Measurements from ENCODE around the gene ADGRE1. TPM values are rescaled to one million over a fixed set of nuclear protein-coding genes. Genes with fewer than 3 reads are reported as not detected.
A peak's percentile ranks its signal among the peaks of the same experiment; 100 is the strongest.
"Not testable (repeated sequence)": the region's sequence is repeated elsewhere in the genome, so short reads cannot be mapped to it uniquely, and the experiment has no call there.

The ADGRE1 gene, protein sequence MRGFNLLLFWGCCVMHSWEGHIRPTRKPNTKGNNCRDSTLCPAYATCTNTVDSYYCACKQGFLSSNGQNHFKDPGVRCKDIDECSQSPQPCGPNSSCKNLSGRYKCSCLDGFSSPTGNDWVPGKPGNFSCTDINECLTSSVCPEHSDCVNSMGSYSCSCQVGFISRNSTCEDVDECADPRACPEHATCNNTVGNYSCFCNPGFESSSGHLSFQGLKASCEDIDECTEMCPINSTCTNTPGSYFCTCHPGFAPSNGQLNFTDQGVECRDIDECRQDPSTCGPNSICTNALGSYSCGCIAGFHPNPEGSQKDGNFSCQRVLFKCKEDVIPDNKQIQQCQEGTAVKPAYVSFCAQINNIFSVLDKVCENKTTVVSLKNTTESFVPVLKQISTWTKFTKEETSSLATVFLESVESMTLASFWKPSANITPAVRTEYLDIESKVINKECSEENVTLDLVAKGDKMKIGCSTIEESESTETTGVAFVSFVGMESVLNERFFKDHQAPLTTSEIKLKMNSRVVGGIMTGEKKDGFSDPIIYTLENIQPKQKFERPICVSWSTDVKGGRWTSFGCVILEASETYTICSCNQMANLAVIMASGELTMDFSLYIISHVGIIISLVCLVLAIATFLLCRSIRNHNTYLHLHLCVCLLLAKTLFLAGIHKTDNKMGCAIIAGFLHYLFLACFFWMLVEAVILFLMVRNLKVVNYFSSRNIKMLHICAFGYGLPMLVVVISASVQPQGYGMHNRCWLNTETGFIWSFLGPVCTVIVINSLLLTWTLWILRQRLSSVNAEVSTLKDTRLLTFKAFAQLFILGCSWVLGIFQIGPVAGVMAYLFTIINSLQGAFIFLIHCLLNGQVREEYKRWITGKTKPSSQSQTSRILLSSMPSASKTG
- total RNA-seq (2014; rRNA removed; shearing (Covaris generic)): 32.3 and 36.0 TPM in 2 replicates

DNA sequence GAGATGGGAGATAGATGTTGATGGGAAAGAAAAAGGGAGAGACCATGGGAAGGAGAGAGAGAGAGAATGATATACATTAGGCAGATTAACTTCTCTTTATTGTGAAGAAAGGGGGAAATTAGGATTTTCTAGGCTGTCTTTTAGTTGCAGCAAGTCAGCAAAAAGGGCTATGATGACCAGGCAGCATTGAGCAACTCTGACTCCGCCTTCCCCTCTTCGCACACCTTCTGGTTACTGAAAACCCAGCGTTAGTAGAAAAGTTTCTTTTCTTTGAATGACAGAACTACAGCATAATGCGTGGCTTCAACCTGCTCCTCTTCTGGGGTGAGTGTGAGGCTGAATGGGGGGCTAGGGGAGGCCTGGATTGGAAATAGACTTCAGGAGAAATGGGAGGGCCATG is at the start of gene ADGRE1:
TSS of gene ADGRE1 (plus strand) at position 264 of the 400 bp plus-strand sequence. CDS start at position 294, 30 bp downstream.
- no peak for DNase-seq (ENCODE audit: low spot score)

- DNase-seq (ENCODE audit: low spot score): no peak
These were observed 49.2 kb upstream of the ADGRE1 start for GRCh38 chr19:6838062-6838655.

- DNase-seq (ENCODE audit: low spot score): no peak
These were observed 44.3 kb upstream of the ADGRE1 start for GRCh38 chr19:6842871-6843607.

- DNase-seq (ENCODE audit: low spot score): no peak
These were observed 39.6 kb upstream of the ADGRE1 start for GRCh38 chr19:6847828-6848200.

DNA sequence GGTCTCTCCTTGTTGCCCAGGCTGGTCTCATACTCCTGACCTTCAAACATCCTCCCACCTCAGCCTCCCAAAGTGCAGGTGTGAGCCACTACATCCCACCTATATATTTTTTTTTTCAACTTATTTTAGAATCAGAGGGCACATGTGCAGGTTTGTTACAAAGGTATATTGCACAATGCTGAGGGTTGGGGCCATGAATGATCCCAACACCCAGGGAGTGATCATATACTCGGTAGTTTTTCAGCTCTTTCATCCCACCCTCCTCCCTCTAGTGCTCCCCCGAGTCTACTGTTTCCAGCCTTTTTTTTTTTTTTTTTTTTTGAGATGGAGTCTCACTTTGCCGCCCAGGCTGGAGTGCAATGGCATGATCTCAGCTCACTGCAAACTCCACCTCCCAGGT is 38.4 kb upstream of the ADGRE1 start:
- DNase-seq (ENCODE audit: low spot score): no peak

DNA sequence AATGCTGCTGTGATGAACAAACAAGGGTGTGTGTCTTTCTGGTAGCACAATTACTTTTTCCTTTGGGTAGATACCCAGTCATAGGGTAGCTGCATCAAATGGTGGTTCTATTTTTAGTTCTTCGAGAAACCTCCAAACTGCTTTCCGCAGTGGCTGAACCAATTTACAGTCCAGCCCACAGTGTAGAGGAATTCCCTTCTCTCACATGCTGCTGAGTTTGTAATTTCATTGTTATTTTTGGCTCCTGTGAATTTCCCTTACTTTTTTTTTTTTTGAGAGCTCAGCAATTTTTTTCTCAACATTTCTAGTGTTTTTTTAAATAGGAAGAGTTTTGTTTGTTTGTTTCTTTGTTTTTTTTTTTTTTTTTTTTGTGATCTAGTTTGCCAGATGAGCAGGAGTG is 37.5 kb upstream of the ADGRE1 start:
- DNase-seq (ENCODE audit: low spot score): no peak

DNA sequence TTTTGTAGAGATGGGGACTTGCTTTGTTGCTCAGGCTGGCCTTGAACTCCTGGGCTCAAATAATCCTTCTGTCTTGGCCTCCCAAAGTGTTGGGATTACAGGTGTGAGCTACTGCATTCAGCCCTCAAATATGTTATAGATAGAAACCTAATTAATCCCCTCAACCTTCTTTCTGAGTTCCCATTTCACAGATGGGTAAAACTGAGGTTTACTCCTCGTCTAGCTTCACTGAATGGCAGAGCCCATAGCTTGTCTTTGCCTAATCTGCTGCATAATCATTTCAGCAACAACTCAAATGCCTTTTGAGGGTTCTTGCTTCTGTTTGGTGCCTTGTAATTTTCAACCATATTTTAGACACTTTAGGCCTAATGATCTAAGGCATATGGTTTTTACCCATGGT is 36.0 kb upstream of the ADGRE1 start:
- no peak for DNase-seq (ENCODE audit: low spot score)

GRCh38 chr19:6852001-6852400 is 35.4 kb upstream of the ADGRE1 start:
- no peak for DNase-seq (ENCODE audit: low spot score)

DNA sequence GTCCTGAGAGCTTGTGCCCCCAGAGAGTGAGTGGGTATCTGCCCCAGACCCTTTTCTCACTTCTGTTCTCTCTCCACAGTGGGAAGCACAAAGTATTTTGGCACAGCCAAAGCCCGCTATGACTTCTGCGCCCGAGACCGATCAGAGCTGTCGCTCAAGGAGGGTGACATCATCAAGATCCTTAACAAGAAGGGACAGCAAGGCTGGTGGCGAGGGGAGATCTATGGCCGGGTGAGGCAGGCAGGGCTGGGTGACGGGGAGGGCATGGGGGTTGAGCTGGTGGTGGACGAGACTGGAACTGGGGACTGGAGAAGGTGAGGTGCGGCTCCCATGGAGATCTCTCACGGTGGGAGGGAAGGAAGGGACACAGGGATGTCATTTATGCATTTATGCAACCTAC is 33.5 kb upstream of the ADGRE1 start:
- no peak for DNase-seq (ENCODE audit: low spot score)

- DNase-seq (ENCODE audit: low spot score): no peak
These were observed 32.6 kb upstream of the ADGRE1 start for GRCh38 chr19:6854758-6855157.

- no peak for DNase-seq (ENCODE audit: low spot score)
These were observed 30.5 kb upstream of the ADGRE1 start for GRCh38 chr19:6856749-6857372.

DNA sequence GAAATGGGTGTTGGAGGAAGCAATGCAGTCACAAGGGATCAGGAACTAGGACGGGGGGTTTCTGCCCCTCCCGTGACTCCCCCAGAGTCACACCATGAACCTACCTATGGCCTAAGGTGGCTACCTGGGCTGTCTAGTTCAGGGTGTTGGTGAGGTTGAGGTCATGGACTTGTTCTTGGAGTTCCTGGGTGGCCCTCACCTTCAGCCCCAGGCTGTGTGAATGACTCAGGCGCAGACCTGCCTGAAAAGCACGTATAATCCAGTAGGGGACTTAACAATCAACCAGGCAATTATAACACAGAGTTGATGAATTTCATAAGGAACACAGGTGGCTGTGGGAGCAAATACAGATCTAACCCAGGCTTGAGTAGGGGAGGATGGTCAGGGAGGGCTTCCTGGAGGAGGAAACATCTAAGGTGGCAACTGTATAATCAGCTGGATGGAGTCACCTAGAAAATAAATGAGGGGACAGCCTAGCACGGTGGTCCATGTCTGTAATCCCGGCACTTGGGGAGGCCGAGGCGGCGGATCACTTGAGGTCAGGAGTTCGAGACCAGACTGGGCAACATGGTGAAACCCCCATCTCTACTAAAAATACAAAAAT is 25.6 kb upstream of the ADGRE1 start:
- DNase-seq (ENCODE audit: low spot score): no peak

DNA sequence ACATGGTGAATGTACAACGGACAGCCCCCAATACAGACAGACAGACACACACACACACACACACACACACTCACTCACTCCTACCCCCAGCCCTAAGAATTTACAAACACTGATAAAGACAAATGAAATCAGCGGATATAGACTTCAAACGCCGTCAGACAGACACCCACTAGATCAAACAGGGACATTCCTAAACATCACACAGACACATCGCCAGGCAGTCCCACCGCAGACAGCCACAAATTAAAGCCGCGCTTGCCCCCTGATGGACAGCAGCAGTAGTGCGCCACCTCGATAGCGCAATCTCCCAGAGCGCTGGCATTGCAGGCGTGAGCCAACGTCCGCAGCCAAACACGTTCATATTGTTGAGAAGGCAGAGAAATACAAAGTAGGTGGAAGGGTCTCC is 24.7 kb upstream of the ADGRE1 start:
- peak; percentile 90 for DNase-seq (ENCODE audit: low spot score)

GRCh38 chr19:6864325-6864940 is 22.9 kb upstream of the ADGRE1 start:
- no peak for DNase-seq (ENCODE audit: low spot score)

DNA sequence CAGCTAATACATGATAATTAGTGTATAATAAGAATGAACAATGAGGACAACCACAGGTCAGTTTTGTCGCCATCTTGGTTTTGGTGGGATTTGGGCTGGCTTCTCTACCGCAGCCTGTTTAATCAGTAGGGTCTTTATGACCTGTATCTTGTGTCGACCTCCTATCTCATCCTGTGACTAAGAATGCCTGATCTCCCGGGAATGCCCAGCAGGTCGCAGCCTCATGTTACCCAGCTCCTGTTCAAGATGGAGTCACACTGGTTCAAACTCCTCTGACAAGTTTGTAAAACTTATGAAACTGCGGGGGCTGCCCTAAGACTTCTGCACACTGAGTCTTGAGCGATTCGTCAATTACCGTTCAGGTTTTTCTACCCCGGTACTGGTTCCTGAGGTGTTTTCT is 21.5 kb upstream of the ADGRE1 start:
- no peak for DNase-seq (ENCODE audit: low spot score)

GRCh38 chr19:6866741-6867151 is 20.6 kb upstream of the ADGRE1 start:
- no peak for DNase-seq (ENCODE audit: low spot score)

- no peak for DNase-seq (ENCODE audit: low spot score)
These were observed 19.0 kb upstream of the ADGRE1 start for GRCh38 chr19:6868351-6868750.

- DNase-seq (ENCODE audit: low spot score): not testable (repeated sequence)
These were observed 18.1 kb upstream of the ADGRE1 start for GRCh38 chr19:6869151-6869882.

- DNase-seq (ENCODE audit: low spot score): no peak
These were observed 13.5 kb upstream of the ADGRE1 start for GRCh38 chr19:6873708-6874431.
